Myocyte (in vitro differentiated cells): Measurements from ENCODE around the gene KIF21B. TPM values are rescaled to one million over a fixed set of nuclear protein-coding genes. Genes with fewer than 3 reads are reported as not detected.

ENCODE experiments used
- DNase-seq: peaks from one replicate; pipeline ENCODE4 v3.0.0-alpha.2; 2012; ENCODE audit warnings: low read depth
- total RNA-seq: library from RNA; depleted of rRNA; stranded (reverse); fragments of >200 nt; gene quantifications from 2 replicates; pipeline ENCODE4 v1.2.3, GENCODE V29; 2014

Gene KIF21B
- total RNA-seq, 1 donor from 2014 or later, result 0.03 TPM

- no peak for DNase-seq
Observed at GRCh38 chr1:201020040-201020591, 3.4 kb downstream of the KIF21B start.

DNA sequence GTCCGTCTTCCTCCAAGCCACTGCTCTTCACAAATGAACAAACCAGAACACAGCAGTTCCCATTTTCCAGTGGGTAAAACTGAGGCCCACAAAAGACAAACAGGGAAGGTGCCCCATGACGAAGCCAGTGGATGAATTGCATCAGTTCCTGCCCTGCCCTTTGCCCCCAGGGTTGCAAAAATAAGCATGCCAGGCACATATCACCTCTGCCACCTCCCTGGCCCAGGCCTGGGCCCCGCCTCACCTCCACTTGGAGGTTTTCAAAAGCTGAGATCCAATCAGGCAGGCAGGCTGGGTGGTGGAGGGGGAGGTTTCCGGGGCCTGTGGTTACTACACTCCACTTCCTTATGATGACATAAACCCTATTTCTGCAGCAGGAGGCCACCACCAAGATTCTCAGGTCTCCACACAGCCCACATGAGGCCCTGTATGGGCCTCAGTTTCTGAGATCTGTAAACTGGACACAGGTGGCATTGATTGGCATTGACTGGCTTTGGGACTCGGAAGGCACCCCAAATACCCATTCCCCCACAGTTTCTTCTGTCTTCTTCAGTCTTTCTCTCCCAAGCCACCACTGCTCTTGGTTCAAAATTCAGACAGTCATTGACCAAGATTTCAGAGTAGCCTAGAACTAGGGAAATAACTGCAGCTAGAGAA, 4.1 kb downstream of the KIF21B start:
- peak; percentile 63 for DNase-seq

DNA sequence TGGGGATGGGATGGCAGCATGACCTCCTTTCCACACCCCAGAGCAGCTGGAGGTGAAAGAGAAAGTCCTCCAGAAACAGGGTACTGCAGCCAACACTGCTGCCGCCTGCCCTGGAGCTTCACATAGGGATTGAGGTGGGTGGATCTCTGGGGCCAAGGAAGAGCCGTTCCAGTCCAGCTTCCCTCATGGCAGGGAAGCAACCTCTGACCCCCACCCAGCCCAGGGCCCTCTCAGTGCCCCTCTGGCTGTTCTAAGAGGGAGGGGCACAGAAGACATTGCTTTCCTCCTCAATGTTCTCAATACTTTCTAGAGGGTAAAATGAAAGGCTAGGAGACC, 5.7 kb downstream of the KIF21B start:
- DNase-seq, result no peak

DNA sequence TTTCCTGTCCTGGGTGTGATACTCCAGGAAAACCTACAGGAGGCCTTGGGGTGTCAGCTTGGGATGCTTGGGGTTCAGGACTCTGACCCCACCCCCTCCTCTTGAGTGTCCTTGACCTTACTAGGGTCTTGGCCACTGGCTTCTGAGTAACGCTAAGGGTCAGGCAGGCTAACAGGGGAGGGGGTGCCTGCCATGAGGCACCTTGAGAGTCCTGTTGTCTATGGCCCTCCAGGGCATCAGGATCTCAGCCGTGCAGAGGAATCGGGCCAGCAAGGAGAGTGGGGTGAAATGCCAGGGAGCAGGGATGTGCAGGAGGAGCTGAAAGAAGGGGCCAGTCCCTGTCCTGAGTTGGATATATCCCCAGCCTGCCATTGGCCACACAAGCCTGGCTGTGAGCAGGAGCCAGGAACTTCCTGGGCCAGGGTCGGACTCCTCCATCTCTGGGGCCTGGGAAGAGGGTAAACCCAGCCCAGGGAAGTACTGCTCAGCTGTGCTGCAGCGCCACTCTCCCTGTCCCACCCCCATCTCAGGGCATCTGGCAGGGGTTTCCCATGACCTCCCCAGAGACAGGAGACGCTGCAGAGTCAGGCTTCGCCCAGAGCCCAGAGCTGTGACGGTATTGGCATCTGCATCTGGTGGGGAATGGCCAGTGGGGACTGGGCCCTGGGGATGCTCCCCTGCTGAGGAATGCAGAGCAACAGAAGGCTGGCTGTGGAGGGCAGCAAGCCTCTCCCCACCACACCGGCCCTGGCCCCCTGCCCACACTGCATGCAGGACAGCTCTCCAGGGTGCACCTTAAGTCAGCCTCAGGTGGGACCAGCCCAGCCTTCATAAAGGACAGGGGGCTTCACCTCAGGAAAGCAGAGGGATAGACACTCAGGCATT, 6.3 kb downstream of the KIF21B start:
- DNase-seq, result no peak

DNA sequence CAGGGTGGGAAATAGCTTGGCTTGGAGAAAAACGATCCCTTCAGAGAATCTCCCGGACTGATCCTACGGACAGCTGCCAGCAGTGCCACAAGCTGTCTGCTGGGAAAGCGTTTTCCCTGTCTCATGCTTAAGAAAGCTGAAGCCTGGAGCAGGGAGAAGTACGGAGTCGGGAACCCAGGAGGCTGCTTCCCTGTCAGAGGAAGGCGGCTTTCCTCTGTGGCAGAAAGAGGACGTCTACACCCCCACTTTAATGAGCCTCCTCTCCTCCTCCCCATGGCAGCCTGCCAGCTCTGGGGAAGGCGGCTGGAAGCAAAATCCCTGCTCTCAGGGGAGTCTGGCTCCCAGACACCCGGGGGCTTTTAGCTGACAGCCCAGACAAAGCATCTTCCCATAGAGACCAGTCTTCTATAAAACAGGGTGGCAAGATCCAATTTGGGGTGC, 7.3 kb downstream of the KIF21B start:
- peak; percentile 79 for DNase-seq

DNA sequence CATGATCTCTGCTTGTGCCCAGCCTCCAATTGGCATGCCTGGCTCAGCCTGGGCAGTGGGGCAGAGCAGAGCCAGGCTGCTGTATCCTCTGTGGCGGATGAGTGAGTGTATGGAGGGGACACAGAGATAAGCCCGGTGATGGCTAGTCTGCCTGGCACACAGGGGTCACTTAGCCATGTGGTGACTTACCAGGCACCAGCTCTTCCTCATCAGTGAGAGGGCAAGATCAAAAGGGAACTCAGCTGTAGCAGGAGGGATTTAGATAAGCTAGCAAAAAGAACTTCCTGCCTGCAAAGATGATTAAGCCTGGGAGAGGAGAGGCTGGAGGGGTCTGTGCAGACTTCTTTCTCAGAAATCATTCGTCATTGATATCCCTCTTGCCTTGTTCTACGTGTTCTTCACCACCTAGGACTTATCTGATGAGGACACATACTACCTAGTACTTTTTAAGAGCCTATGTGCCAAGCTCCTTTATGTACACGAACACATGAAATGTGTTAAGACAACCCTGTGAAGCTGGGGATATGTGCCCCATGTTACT, 7.9 kb downstream of the KIF21B start:
- DNase-seq, result no peak

DNA sequence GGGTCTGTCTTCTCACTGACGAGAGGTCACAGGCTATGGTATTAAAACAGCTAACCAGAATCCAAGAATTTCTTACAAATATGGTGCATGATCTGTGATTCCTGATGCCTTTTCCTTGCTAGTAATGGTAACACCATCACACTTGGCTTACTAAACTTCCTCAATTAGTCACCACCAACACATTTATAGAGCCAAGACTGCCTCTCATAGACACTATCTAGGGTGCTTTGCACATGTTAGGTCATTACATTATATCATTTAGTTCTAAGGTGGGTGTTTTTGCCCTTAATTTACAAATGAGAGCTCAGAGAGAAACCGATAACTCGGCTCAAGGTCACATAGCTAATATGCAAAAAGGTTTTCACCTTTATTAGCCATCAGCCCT, 8.7 kb downstream of the KIF21B start:
- no peak for DNase-seq

- no peak for DNase-seq
Observed at GRCh38 chr1:201013991-201014815, 9.3 kb downstream of the KIF21B start.

DNA sequence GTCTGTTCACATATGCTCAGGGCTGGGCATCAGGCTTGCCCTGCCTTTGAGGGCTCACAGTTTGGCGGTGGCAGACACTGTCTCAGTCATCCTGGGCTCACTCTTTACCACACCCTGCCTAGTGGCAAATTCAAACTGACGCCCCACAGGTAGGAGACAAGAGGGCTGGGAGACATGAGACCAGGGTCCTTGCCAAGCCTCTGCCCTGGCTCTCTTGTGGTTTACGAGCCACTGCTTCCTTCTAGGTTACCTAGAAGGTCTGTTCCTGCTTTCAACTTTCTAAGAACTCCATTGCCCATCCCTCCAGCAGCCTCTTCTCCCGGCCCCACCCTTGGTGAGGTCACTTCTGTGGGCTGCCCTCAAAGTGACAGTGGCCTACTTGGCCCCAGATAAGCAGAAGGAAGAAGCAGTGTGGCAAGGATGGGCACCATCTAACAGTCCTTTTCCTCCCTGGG, 10.5 kb downstream of the KIF21B start:
- DNase-seq, result peak; percentile 15

GRCh38 chr1:201011616-201012015, 11.9 kb downstream of the KIF21B start:
- no peak for DNase-seq

DNA sequence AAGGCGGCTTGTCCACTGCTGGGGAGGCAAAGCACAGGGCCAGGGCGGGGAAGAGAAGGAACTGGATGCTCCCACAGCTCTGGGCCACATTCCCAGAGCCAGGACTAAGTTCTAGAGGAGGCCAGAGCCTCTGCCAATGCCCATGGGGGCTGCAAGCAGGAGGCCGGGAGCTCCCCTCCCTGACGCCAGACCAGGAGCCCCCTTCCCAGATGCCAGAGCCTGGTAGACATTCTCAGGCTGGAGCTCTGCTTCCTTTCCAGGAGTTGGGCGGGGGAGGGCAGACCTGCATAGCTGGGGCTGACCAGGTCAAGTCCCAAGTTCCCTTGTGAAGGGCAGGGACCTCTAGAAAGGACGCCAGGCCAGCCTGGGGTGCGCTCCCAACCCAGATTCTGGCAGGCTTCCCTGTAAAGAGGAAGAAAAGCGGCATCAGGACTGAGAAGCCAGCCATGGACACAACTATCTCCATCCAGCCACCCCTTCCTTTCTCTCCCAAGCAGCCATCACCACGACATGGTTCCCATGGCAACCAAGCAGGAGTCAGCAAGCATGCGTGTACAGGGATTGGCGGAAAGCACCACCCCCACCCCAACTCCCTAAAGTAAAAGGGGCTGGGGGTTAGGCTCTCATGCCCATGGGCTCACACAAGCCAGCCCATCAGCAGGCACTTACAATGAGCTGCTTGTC, 13.4 kb downstream of the KIF21B start:
- DNase-seq, result no peak

- DNase-seq, result no peak
Observed at GRCh38 chr1:201008666-201009360, 14.7 kb downstream of the KIF21B start.

- DNase-seq, result no peak
Observed at GRCh38 chr1:201007481-201007880, 16.0 kb downstream of the KIF21B start.

DNA sequence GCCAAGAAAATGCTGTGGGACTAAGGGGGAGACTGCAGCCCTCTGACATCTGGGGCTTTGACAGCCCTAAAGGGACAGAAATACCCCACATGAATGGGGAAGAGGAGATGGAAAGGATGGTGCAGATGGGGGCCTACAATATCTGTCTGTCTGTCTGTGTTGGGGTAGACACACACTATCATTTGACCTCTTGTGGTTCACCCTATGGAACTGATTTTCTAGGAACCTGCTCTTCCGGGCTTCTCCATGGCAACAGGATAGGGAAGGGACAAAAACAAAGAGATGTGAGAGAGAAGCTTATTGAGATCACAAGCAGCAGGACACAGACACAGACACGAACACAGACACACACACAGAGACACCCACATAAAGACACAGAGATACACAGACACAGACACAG, 17.1 kb downstream of the KIF21B start:
- DNase-seq, result no peak

DNA sequence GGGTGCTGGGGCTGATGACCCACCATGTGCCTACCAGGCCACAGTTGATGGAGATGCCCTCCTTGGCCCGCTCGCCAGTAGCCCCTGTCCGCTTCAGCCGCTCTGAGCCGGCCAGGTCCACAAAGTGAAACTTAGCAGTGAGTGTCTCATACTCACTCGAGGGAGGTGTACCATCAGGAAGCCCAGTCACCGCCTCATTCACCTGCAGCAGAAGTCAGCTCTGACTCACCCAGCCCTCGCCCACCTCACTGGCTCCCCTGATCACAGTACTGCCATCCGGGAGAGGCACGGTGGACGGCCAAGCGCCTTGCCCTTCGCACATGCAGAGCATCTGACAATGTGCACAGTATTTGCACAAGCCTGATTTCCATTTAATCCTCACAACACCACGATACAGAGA, 18.8 kb downstream of the KIF21B start:
- DNase-seq, result no peak

DNA sequence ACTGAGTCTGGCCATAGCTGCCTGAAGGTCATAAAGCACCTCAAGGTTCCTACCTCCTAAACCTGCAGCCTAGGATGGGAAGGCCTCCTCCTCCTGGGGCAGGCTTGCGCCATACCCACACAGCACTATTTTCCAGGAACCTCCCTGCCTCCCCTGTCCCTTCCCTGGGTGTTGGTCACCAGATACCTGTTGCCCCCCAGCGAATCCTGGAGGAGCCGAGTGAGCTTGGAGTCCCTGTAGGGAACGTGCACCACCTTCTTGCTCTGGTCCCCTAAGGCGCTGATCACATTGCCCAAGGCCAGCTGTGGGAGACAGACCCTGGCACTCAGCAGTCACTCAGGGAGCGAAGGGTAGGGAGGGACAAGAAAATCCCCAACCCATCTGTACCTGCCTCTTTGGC, 19.4 kb downstream of the KIF21B start:
- DNase-seq, result no peak

GRCh38 chr1:201002510-201002909, 21.0 kb downstream of the KIF21B start:
- DNase-seq, result no peak

- no peak for DNase-seq
Observed at GRCh38 chr1:201001962-201002361, 21.6 kb downstream of the KIF21B start.

- DNase-seq, result no peak
Observed at GRCh38 chr1:201000391-201000790, 23.1 kb downstream of the KIF21B start.

- DNase-seq, result no peak
Observed at GRCh38 chr1:200999667-201000066, 23.8 kb downstream of the KIF21B start.
